Islet precursor cell (in vitro differentiated cells): ENCODE data around the gene GALNT16.
A peak's percentile ranks its signal among the peaks of the same experiment; 100 is the strongest.

ENCODE experiments used
- DNase-seq: peaks from one replicate; pipeline ENCODE4 v3.0.0-alpha.2; 2018

Gene GALNT16

GRCh38 chr14:69342928-69343525 lies 83.1 kb downstream of the GALNT16 start:
- DNase-seq: no peak

- DNase-seq: no peak
Measured at GRCh38 chr14:69344171-69344570, 84.2 kb downstream of the GALNT16 start.

GRCh38 chr14:69345402-69345801 lies 85.4 kb downstream of the GALNT16 start:
- DNase-seq: peak; percentile 91

GRCh38 chr14:69346710-69347109 lies 86.8 kb downstream of the GALNT16 start:
- peak; percentile 86 for DNase-seq

- no peak for DNase-seq
Measured at GRCh38 chr14:69349091-69349777, 89.3 kb downstream of the GALNT16 start.

- DNase-seq: no peak
Measured at GRCh38 chr14:69350892-69351291, 90.9 kb downstream of the GALNT16 start.

GRCh38 chr14:69351385-69351784 lies 91.4 kb downstream of the GALNT16 start:
- DNase-seq: no peak

GRCh38 chr14:69351911-69352310 lies 92.0 kb downstream of the GALNT16 start:
- no peak for DNase-seq

GRCh38 chr14:69353168-69353567 lies 93.2 kb downstream of the GALNT16 start:
- DNase-seq: no peak

GRCh38 chr14:69354383-69355153 lies 94.6 kb downstream of the GALNT16 start:
- no peak for DNase-seq

GRCh38 chr14:69355154-69355597 lies 95.2 kb downstream of the GALNT16 start:
- no peak for DNase-seq

- DNase-seq: peak; percentile 73
Measured at GRCh38 chr14:69355607-69356281, 95.8 kb downstream of the GALNT16 start.

- peak; percentile 72 for DNase-seq
Measured at GRCh38 chr14:69356903-69357543, 97.1 kb downstream of the GALNT16 start.

GRCh38 chr14:69357544-69358200 lies 97.7 kb downstream of the GALNT16 start:
- DNase-seq: peak; percentile 81

- DNase-seq: no peak
Measured at GRCh38 chr14:69358233-69358963, 98.4 kb downstream of the GALNT16 start.

GRCh38 chr14:69358966-69359365 lies 99.0 kb downstream of the GALNT16 start:
- DNase-seq: no peak

- no peak for DNase-seq
Measured at GRCh38 chr14:69360438-69361108, 100.6 kb downstream of the GALNT16 start.

- DNase-seq: peak; percentile 81
Measured at GRCh38 chr14:69363055-69363454, 103.1 kb downstream of the GALNT16 start.

- no peak for DNase-seq
Measured at GRCh38 chr14:69363964-69364363, 104.0 kb downstream of the GALNT16 start.

GRCh38 chr14:69364378-69364777 lies 104.4 kb downstream of the GALNT16 start:
- DNase-seq: no peak

- no peak for DNase-seq
Measured at GRCh38 chr14:69366069-69366468, 106.1 kb downstream of the GALNT16 start.
